K562 (cell line): ENCODE data around the gene PHF21A. TPM values are rescaled to one million over a fixed set of nuclear protein-coding genes. Genes with fewer than 3 reads are reported as not detected.

Source experiments
- ATF1 ChIP-seq, 2 experiments: fragments of 450-650 bp in 1 of 2; IDR thresholded peaks; 2 replicates each; pipeline ENCODE4 v1.6.1; 2016; ENCODE audit warnings: missing compliant biosample characterization in 1 of 2, missing genetic modification characterization in 1 of 2
- ATF7 ChIP-seq: fragments of 450-650 bp; IDR thresholded peaks from 2 replicates; pipeline ENCODE4 v1.7.1; 2014; ENCODE audit warnings: mild to moderate bottlenecking, moderate library complexity
- BACH1 ChIP-seq: fragments of 200-800 bp; sonication (Bioruptor generic); IDR thresholded peaks from 2 replicates; pipeline ENCODE4 v1.6.1; 2016; ENCODE audit warnings: missing genetic modification characterization, missing compliant biosample characterization
- BHLHE40 ChIP-seq: IDR thresholded peaks from 2 replicates; pipeline ENCODE4 v1.6.1; 2011; ENCODE audit warnings: low read length, improper control_type of control experiment
- CHD4 ChIP-seq: fragments of 200-600 bp; sonication (generic); IDR thresholded peaks from 3 replicates; pipeline ENCODE4 v1.6.1; 2012; ENCODE audit warnings: low read depth, mild to moderate bottlenecking, mixed read lengths, low read length, inconsistent platforms; ENCODE audit not compliant: insufficient read depth, insufficient replicate concordance, poor library complexity, severe bottlenecking
- FOXK1 ChIP-seq: sonication (generic); formaldehyde crosslinking; IDR thresholded peaks from 2 replicates; pipeline ENCODE4 v1.8.0; 2022; ENCODE audit warnings: missing genetic modification reagents, mild to moderate bottlenecking, borderline replicate concordance
- HCFC1 ChIP-seq: IDR thresholded peaks from 2 replicates; pipeline ENCODE4 v1.6.1; 2012; ENCODE audit warnings: low read depth, low read length, improper control_type of control experiment
- HMG20A ChIP-seq: fragments of 450-650 bp; formaldehyde crosslinking; conservative IDR thresholded peaks from 2 replicates; pipeline ENCODE4 v1.4.0; 2020; ENCODE audit warnings: mild to moderate bottlenecking, mixed read lengths
- MIER1 ChIP-seq: fragments of 450-650 bp; IDR thresholded peaks from 2 replicates; pipeline ENCODE4 v1.6.1; 2016; ENCODE audit warnings: antibody characterized with exemption, mild to moderate bottlenecking, low read depth
- POLR2AphosphoS2 ChIP-seq: IDR thresholded peaks from 2 replicates; pipeline ENCODE4 v1.6.1; 2012; ENCODE audit warnings: low read length, improper control_type of control experiment
- PTRF ChIP-seq: fragments of 450-650 bp; IDR thresholded peaks from 2 replicates; pipeline ENCODE4 v1.6.1; 2016; ENCODE audit warnings: mild to moderate bottlenecking, missing genetic modification characterization, missing compliant biosample characterization
- SMARCA4 ChIP-seq: fragments of 450-650 bp; IDR thresholded peaks from 2 replicates; pipeline ENCODE4 v1.6.1; 2016
- SMARCB1 ChIP-seq: IDR thresholded peaks from 2 replicates; pipeline ENCODE4 v1.6.1; 2011; ENCODE audit warnings: improper control_type of control experiment, low read depth; ENCODE audit not compliant: insufficient read length
- TARDBP ChIP-seq: fragments of 450-650 bp; IDR thresholded peaks from 2 replicates; pipeline ENCODE4 v1.6.1; 2016
- ZNF583 ChIP-seq: fragments of 250-450 bp; sonication (Bioruptor Pico); IDR thresholded peaks from 2 replicates; pipeline ENCODE4 v1.4.0; 2020
- ZNF695 ChIP-seq: fragments of 450-650 bp; formaldehyde crosslinking; IDR thresholded peaks from 2 replicates; pipeline ENCODE4 v1.4.0; 2020; ENCODE audit warnings: mild to moderate bottlenecking, moderate library complexity
- polyA plus RNA-seq, 8 experiments: library from polyadenylated mRNA; depleted of rRNA in 4 of 8; stranded (reverse) in 5 of 8; unstranded in 3 of 8; fragments of >200 nt; fragmentation: Nextera tagmentation in 2 of 8; fragmentation: Illumina TruSeq in 1 of 8; extraction: Ambion mirVana in 2 of 8; extraction: Trizol in 1 of 8; gene quantifications; 2 replicates each; pipeline versions ENCODE4 v1.2.1 to v1.2.3, GENCODE V29; 2011 to 2014; ENCODE audit warnings: inconsistent platforms in 1 of 8, missing spikeins in 1 of 8
- total RNA-seq, 7 experiments: library from RNA; depleted of rRNA in 6 of 7; stranded (reverse); fragments of >200 nt in 6 of 7; fragmentation: Illumina TruSeq in 2 of 7; extraction: Trizol in 2 of 7; gene quantifications; 2 replicates each; pipeline versions ENCODE4 v1.2.1 to v1.2.3, GENCODE V29; 2011 to 2021; ENCODE audit warnings: low replicate concordance in 1 of 7
- TF ChIP-seq, protein P1 (sequence below): sonication (generic); formaldehyde crosslinking; IDR thresholded peaks from 2 replicates; pipeline ENCODE4 v1.8.0; 2022; ENCODE audit warnings: mild to moderate bottlenecking, missing genetic modification reagents, borderline replicate concordance
- TF ChIP-seq, protein P2 (sequence below): fragments of 200-600 bp; sonication (generic); IDR thresholded peaks from one replicate; pipeline ENCODE4 v1.6.1; 2012; ENCODE audit warnings: mild to moderate bottlenecking, low read depth, low read length, inconsistent platforms

The PHF21A gene
- total and polyA plus RNA-seq, 9 of the 15 experiments (the other 6 are each of a cell fraction or from before 2014, with no cell fraction given) = 1.5 to 32.4 (median 10.7) TPM

GRCh38 chr11:45995342-45995734 lies 125.9 kb downstream of the PHF21A start (continued):
- TF ChIP-seq, protein P1, sequence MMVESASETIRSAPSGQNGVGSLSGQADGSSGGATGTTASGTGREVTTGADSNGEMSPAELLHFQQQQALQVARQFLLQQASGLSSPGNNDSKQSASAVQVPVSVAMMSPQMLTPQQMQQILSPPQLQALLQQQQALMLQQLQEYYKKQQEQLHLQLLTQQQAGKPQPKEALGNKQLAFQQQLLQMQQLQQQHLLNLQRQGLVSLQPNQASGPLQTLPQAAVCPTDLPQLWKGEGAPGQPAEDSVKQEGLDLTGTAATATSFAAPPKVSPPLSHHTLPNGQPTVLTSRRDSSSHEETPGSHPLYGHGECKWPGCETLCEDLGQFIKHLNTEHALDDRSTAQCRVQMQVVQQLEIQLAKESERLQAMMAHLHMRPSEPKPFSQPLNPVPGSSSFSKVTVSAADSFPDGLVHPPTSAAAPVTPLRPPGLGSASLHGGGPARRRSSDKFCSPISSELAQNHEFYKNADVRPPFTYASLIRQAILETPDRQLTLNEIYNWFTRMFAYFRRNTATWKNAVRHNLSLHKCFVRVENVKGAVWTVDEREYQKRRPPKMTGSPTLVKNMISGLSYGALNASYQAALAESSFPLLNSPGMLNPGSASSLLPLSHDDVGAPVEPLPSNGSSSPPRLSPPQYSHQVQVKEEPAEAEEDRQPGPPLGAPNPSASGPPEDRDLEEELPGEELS (CRISPR knock-in tag) = no peak
- TF ChIP-seq HCFC1 (no peak), BACH1 (tag) (no peak), ATF1 (CRISPR knock-in tag; IDR thresholded peaks at IDR 0.05) (no peak), ATF1 (tag; IDR thresholded peaks at IDR 0.05) (no peak), PTRF (tag) (no peak), SMARCB1 (no peak), ATF7 (peak; percentile 95), ZNF583 (CRISPR knock-in tag) (no peak), FOXK1 (CRISPR knock-in tag) (no peak), BHLHE40 (peak; percentile 50), CHD4 (no peak), ZNF695 (CRISPR knock-in tag) (no peak), POLR2AphosphoS2 (no peak), MIER1 (no peak), HMG20A (CRISPR knock-in tag) (no peak), TARDBP (no peak), SMARCA4 (peak; percentile 84)
- TF ChIP-seq, protein P2, sequence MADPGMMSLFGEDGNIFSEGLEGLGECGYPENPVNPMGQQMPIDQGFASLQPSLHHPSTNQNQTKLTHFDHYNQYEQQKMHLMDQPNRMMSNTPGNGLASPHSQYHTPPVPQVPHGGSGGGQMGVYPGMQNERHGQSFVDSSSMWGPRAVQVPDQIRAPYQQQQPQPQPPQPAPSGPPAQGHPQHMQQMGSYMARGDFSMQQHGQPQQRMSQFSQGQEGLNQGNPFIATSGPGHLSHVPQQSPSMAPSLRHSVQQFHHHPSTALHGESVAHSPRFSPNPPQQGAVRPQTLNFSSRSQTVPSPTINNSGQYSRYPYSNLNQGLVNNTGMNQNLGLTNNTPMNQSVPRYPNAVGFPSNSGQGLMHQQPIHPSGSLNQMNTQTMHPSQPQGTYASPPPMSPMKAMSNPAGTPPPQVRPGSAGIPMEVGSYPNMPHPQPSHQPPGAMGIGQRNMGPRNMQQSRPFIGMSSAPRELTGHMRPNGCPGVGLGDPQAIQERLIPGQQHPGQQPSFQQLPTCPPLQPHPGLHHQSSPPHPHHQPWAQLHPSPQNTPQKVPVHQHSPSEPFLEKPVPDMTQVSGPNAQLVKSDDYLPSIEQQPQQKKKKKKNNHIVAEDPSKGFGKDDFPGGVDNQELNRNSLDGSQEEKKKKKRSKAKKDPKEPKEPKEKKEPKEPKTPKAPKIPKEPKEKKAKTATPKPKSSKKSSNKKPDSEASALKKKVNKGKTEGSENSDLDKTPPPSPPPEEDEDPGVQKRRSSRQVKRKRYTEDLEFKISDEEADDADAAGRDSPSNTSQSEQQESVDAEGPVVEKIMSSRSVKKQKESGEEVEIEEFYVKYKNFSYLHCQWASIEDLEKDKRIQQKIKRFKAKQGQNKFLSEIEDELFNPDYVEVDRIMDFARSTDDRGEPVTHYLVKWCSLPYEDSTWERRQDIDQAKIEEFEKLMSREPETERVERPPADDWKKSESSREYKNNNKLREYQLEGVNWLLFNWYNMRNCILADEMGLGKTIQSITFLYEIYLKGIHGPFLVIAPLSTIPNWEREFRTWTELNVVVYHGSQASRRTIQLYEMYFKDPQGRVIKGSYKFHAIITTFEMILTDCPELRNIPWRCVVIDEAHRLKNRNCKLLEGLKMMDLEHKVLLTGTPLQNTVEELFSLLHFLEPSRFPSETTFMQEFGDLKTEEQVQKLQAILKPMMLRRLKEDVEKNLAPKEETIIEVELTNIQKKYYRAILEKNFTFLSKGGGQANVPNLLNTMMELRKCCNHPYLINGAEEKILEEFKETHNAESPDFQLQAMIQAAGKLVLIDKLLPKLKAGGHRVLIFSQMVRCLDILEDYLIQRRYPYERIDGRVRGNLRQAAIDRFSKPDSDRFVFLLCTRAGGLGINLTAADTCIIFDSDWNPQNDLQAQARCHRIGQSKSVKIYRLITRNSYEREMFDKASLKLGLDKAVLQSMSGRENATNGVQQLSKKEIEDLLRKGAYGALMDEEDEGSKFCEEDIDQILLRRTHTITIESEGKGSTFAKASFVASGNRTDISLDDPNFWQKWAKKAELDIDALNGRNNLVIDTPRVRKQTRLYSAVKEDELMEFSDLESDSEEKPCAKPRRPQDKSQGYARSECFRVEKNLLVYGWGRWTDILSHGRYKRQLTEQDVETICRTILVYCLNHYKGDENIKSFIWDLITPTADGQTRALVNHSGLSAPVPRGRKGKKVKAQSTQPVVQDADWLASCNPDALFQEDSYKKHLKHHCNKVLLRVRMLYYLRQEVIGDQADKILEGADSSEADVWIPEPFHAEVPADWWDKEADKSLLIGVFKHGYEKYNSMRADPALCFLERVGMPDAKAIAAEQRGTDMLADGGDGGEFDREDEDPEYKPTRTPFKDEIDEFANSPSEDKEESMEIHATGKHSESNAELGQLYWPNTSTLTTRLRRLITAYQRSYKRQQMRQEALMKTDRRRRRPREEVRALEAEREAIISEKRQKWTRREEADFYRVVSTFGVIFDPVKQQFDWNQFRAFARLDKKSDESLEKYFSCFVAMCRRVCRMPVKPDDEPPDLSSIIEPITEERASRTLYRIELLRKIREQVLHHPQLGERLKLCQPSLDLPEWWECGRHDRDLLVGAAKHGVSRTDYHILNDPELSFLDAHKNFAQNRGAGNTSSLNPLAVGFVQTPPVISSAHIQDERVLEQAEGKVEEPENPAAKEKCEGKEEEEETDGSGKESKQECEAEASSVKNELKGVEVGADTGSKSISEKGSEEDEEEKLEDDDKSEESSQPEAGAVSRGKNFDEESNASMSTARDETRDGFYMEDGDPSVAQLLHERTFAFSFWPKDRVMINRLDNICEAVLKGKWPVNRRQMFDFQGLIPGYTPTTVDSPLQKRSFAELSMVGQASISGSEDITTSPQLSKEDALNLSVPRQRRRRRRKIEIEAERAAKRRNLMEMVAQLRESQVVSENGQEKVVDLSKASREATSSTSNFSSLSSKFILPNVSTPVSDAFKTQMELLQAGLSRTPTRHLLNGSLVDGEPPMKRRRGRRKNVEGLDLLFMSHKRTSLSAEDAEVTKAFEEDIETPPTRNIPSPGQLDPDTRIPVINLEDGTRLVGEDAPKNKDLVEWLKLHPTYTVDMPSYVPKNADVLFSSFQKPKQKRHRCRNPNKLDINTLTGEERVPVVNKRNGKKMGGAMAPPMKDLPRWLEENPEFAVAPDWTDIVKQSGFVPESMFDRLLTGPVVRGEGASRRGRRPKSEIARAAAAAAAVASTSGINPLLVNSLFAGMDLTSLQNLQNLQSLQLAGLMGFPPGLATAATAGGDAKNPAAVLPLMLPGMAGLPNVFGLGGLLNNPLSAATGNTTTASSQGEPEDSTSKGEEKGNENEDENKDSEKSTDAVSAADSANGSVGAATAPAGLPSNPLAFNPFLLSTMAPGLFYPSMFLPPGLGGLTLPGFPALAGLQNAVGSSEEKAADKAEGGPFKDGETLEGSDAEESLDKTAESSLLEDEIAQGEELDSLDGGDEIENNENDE = no peak
